ENCODE measurements around the gene FOXK1.
A peak's percentile ranks its signal among the peaks of the same experiment; 100 is the strongest.

FOXK1 gene

GRCh38 chr7:4758111-4758510 lies 76.0 kb downstream of the FOXK1 start:
- Mint-ChIP-seq H3K36me3 (peaks cover 30% of the 10 kb centered on the region), H3K27ac (no peak overlapping the region), H3K27me3 (no peaks in the 10 kb centered on the region), H3K9me3 (no peaks in the 10 kb centered on the region), H3K4me1 (peaks cover 8% of the 10 kb centered on the region), H3K4me3 (no peak overlapping the region)
- DNase-seq: no peak
- CTCF ChIA-PET: no interaction called here

GRCh38 chr7:4758791-4759190 lies 76.7 kb downstream of the FOXK1 start:
- Mint-ChIP-seq H3K27ac (no peak overlapping the region), H3K9me3 (no peaks in the 10 kb centered on the region), H3K4me3 (no peak overlapping the region), H3K27me3 (no peaks in the 10 kb centered on the region), H3K4me1 (peaks cover 2% of the 10 kb centered on the region), H3K36me3 (peaks cover 27% of the 10 kb centered on the region)
- CTCF ChIA-PET: no interaction called here
- DNase-seq: no peak

GRCh38 chr7:4759211-4759610 lies 77.1 kb downstream of the FOXK1 start:
- no peak overlapping the region for H3K27ac Mint-ChIP-seq
- H3K4me1 Mint-ChIP-seq: no peaks in the 10 kb centered on the region
- CTCF ChIA-PET: no interaction called here
- H3K4me3 Mint-ChIP-seq: no peak overlapping the region
- DNase-seq: no peak
- H3K9me3 Mint-ChIP-seq: no peaks in the 10 kb centered on the region
- H3K27me3 Mint-ChIP-seq: no peaks in the 10 kb centered on the region
- peaks cover 27% of the 10 kb centered on the region for H3K36me3 Mint-ChIP-seq

- CTCF ChIA-PET: no interaction called here
- Mint-ChIP-seq H3K36me3 (peaks cover 28% of the 10 kb centered on the region), H3K9me3 (no peaks in the 10 kb centered on the region), H3K4me1 (no peaks in the 10 kb centered on the region), H3K27ac (no peak overlapping the region), H3K27me3 (no peaks in the 10 kb centered on the region), H3K4me3 (no peak overlapping the region)
- no peak for DNase-seq
These were observed 78.9 kb downstream of the FOXK1 start for GRCh38 chr7:4760952-4761351.

- H3K4me3 Mint-ChIP-seq: no peak overlapping the region
- peaks cover 29% of the 10 kb centered on the region for H3K36me3 Mint-ChIP-seq
- no peak for DNase-seq
- H3K27me3 Mint-ChIP-seq: no peaks in the 10 kb centered on the region
- no peak overlapping the region for H3K27ac Mint-ChIP-seq
- H3K4me1 Mint-ChIP-seq: no peaks in the 10 kb centered on the region
- CTCF ChIA-PET: no interaction called here
- H3K9me3 Mint-ChIP-seq: no peaks in the 10 kb centered on the region
These were observed 80.3 kb downstream of the FOXK1 start for GRCh38 chr7:4762121-4763055.

- Mint-ChIP-seq H3K9me3 (no peaks in the 10 kb centered on the region), H3K4me1 (no peaks in the 10 kb centered on the region), H3K4me3 (no peak overlapping the region), H3K27me3 (no peaks in the 10 kb centered on the region), H3K27ac (no peak overlapping the region), H3K36me3 (peaks cover 25% of the 10 kb centered on the region)
- CTCF ChIA-PET: no interaction called here
- DNase-seq: no peak
These were observed 81.1 kb downstream of the FOXK1 start for GRCh38 chr7:4763091-4763793.

- peaks cover 25% of the 10 kb centered on the region for H3K36me3 Mint-ChIP-seq
- no peaks in the 10 kb centered on the region for H3K4me1 Mint-ChIP-seq
- H3K27ac Mint-ChIP-seq: no peak overlapping the region
- no peak overlapping the region for H3K4me3 Mint-ChIP-seq
- no peaks in the 10 kb centered on the region for H3K27me3 Mint-ChIP-seq
- no peak for DNase-seq
- CTCF ChIA-PET: no interaction called here
- no peaks in the 10 kb centered on the region for H3K9me3 Mint-ChIP-seq
These were observed 81.7 kb downstream of the FOXK1 start for GRCh38 chr7:4763794-4764185.

- DNase-seq: no peak
- Mint-ChIP-seq H3K27ac (no peak overlapping the region), H3K9me3 (no peaks in the 10 kb centered on the region), H3K4me1 (no peaks in the 10 kb centered on the region), H3K27me3 (no peaks in the 10 kb centered on the region), H3K36me3 (peaks cover 25% of the 10 kb centered on the region), H3K4me3 (no peak overlapping the region)
- CTCF ChIA-PET: no interaction called here
These were observed 82.4 kb downstream of the FOXK1 start for GRCh38 chr7:4764402-4765007.

GRCh38 chr7:4765776-4766490 lies 83.8 kb downstream of the FOXK1 start:
- DNase-seq: no peak

GRCh38 chr7:4766666-4767519 lies 84.8 kb downstream of the FOXK1 start:
- Mint-ChIP-seq H3K36me3 (peaks cover 14% of the 10 kb centered on the region), H3K27ac (peak overlapping the region; percentile 7), H3K27me3 (no peaks in the 10 kb centered on the region), H3K9me3 (no peaks in the 10 kb centered on the region), H3K4me3 (no peak overlapping the region), H3K4me1 (no peaks in the 10 kb centered on the region)
- DNase-seq: no peak
- CTCF ChIA-PET: no interaction called here

More at GRCh38 chr7:4765776-4766490, 83.8 kb downstream of the FOXK1 start:
- Mint-ChIP-seq H3K4me1 (no peaks in the 10 kb centered on the region), H3K27me3 (no peaks in the 10 kb centered on the region), H3K9me3 (no peaks in the 10 kb centered on the region), H3K27ac (no peak overlapping the region), H3K36me3 (peaks cover 19% of the 10 kb centered on the region), H3K4me3 (no peak overlapping the region)
- CTCF ChIA-PET: no interaction called here

GRCh38 chr7:4768597-4769569 lies 86.8 kb downstream of the FOXK1 start:
- H3K4me3 Mint-ChIP-seq: no peak overlapping the region
- peaks cover 3% of the 10 kb centered on the region for H3K4me1 Mint-ChIP-seq
- CTCF ChIA-PET: no interaction called here
- H3K27ac Mint-ChIP-seq: no peak overlapping the region
- peaks cover 8% of the 10 kb centered on the region for H3K36me3 Mint-ChIP-seq
- no peak for DNase-seq
- no peaks in the 10 kb centered on the region for H3K9me3 Mint-ChIP-seq
- no peaks in the 10 kb centered on the region for H3K27me3 Mint-ChIP-seq

GRCh38 chr7:4769761-4770160 lies 87.7 kb downstream of the FOXK1 start:
- CTCF ChIA-PET: no interaction called here
- H3K27ac Mint-ChIP-seq: peak overlapping the region; percentile 65
- H3K9me3 Mint-ChIP-seq: no peaks in the 10 kb centered on the region
- no peak for DNase-seq
- peaks cover 8% of the 10 kb centered on the region for H3K36me3 Mint-ChIP-seq
- H3K4me1 Mint-ChIP-seq: peaks cover 12% of the 10 kb centered on the region
- H3K27me3 Mint-ChIP-seq: no peaks in the 10 kb centered on the region
- H3K4me3 Mint-ChIP-seq: no peak overlapping the region

- H3K27ac Mint-ChIP-seq: no peak overlapping the region
- CTCF ChIA-PET: no interaction called here
- no peak overlapping the region for H3K4me3 Mint-ChIP-seq
- peaks cover 11% of the 10 kb centered on the region for H3K36me3 Mint-ChIP-seq
- H3K4me1 Mint-ChIP-seq: peaks cover 21% of the 10 kb centered on the region
- no peaks in the 10 kb centered on the region for H3K27me3 Mint-ChIP-seq
- no peak for DNase-seq
- no peaks in the 10 kb centered on the region for H3K9me3 Mint-ChIP-seq
These were observed 88.8 kb downstream of the FOXK1 start for GRCh38 chr7:4770886-4771285.
